IPS-18a (cell line): Measurements from ENCODE around the gene FBXW2.
"Not testable (repeated sequence)": the region's sequence is repeated elsewhere in the genome, so short reads cannot be mapped to it uniquely, and the experiment has no call there.

Experiments
- H3K27ac ChIP-seq: one replicate; pipeline ENCODE4 v1.5.1; 2013; ENCODE audit warnings: low read length
- H3K27me3 ChIP-seq: one replicate; pipeline ENCODE4 v1.6.1; 2013; ENCODE audit warnings: mild to moderate bottlenecking, low read length; ENCODE audit not compliant: control insufficient read depth, insufficient read depth
- H3K36me3 ChIP-seq: one replicate; pipeline ENCODE4 v1.6.1; 2013; ENCODE audit warnings: low read depth, low read length; ENCODE audit not compliant: control insufficient read depth
- H3K4me1 ChIP-seq: one replicate; pipeline ENCODE4 v1.6.1; 2013; ENCODE audit warnings: low read depth, low read length; ENCODE audit not compliant: control insufficient read depth
- H3K4me3 ChIP-seq: one replicate; pipeline ENCODE4 v1.5.1; 2013; ENCODE audit warnings: low read length
- H3K9ac ChIP-seq: one replicate; pipeline ENCODE4 v1.6.1; 2013; ENCODE audit warnings: mild to moderate bottlenecking, low read length, moderate library complexity
- H3K9me3 ChIP-seq: one replicate; pipeline ENCODE4 v1.6.1; 2013; ENCODE audit warnings: low read depth, low read length; ENCODE audit not compliant: control insufficient read depth

FBXW2 gene

GRCh38 chr9:120815075-120815474 is 21.9 kb upstream of the FBXW2 start:
- Histone ChIP-seq H3K27ac (no peak overlapping the region), H3K4me1 (no peaks in the 10 kb centered on the region), H3K9ac (no peak overlapping the region), H3K9me3 (no peaks in the 10 kb centered on the region), H3K36me3 (peaks cover 37% of the 10 kb centered on the region), H3K4me3 (no peak overlapping the region), H3K27me3 (no peaks in the 10 kb centered on the region)

- H3K4me3 ChIP-seq = no peak overlapping the region
- no peak overlapping the region for H3K27ac ChIP-seq
- peaks cover 5% of the 10 kb centered on the region for H3K9me3 ChIP-seq
- no peaks in the 10 kb centered on the region for H3K36me3 ChIP-seq
- H3K9ac ChIP-seq = no peak overlapping the region
- no peaks in the 10 kb centered on the region for H3K4me1 ChIP-seq
- H3K27me3 ChIP-seq = no peaks in the 10 kb centered on the region
Measured at GRCh38 chr9:120808931-120809330, 15.7 kb upstream of the FBXW2 start.

- H3K9me3 ChIP-seq = peaks cover 5% of the 10 kb centered on the region
- H3K27me3 ChIP-seq = no peaks in the 10 kb centered on the region
- no peaks in the 10 kb centered on the region for H3K4me1 ChIP-seq
- no peak overlapping the region for H3K27ac ChIP-seq
- no peak overlapping the region for H3K9ac ChIP-seq
- H3K36me3 ChIP-seq = no peaks in the 10 kb centered on the region
- no peak overlapping the region for H3K4me3 ChIP-seq
Measured at GRCh38 chr9:120807607-120808379, 14.6 kb upstream of the FBXW2 start.

- H3K36me3 ChIP-seq, H3K9ac ChIP-seq, H3K4me1 ChIP-seq, H3K27me3 ChIP-seq, H3K4me3 ChIP-seq, H3K27ac ChIP-seq, H3K9me3 ChIP-seq: not testable (repeated sequence)
Measured at GRCh38 chr9:120804784-120805363, 11.7 kb upstream of the FBXW2 start.

- Histone ChIP-seq H3K9me3 (no peaks in the 10 kb centered on the region), H3K27me3 (no peaks in the 10 kb centered on the region), H3K36me3 (no peaks in the 10 kb centered on the region), H3K4me1 (no peaks in the 10 kb centered on the region), H3K27ac (no peak overlapping the region), H3K4me3 (no peak overlapping the region), H3K9ac (no peak overlapping the region)
Measured at GRCh38 chr9:120801441-120801840, 8.2 kb upstream of the FBXW2 start.

- H3K9me3 ChIP-seq = no peaks in the 10 kb centered on the region
- H3K36me3 ChIP-seq = peaks cover 23% of the 10 kb centered on the region
- H3K27ac ChIP-seq = no peak overlapping the region
- H3K9ac ChIP-seq = no peak overlapping the region
- H3K27me3 ChIP-seq = no peaks in the 10 kb centered on the region
- H3K4me1 ChIP-seq = peaks cover 4% of the 10 kb centered on the region
- H3K4me3 ChIP-seq = no peak overlapping the region
Measured at GRCh38 chr9:120791161-120791560, 2.1 kb downstream of the FBXW2 start.

- Histone ChIP-seq H3K4me1 (peaks cover 4% of the 10 kb centered on the region), H3K27ac (no peak overlapping the region), H3K9ac (no peak overlapping the region), H3K27me3 (no peaks in the 10 kb centered on the region), H3K36me3 (peaks cover 36% of the 10 kb centered on the region), H3K9me3 (no peaks in the 10 kb centered on the region), H3K4me3 (no peak overlapping the region)
Measured at GRCh38 chr9:120787933-120788332, 5.3 kb downstream of the FBXW2 start.

- Histone ChIP-seq H3K4me1 (no peaks in the 10 kb centered on the region), H3K4me3 (no peak overlapping the region), H3K27ac (no peak overlapping the region), H3K27me3 (no peaks in the 10 kb centered on the region), H3K36me3 (peaks cover 36% of the 10 kb centered on the region), H3K9me3 (no peaks in the 10 kb centered on the region), H3K9ac (no peak overlapping the region)
Measured at GRCh38 chr9:120783602-120784047, 9.6 kb downstream of the FBXW2 start.

GRCh38 chr9:120781236-120781635 is 12.0 kb downstream of the FBXW2 start:
- no peak overlapping the region for H3K4me3 ChIP-seq
- H3K27ac ChIP-seq = no peak overlapping the region
- H3K36me3 ChIP-seq = peaks cover 34% of the 10 kb centered on the region
- H3K9me3 ChIP-seq = no peaks in the 10 kb centered on the region
- no peaks in the 10 kb centered on the region for H3K27me3 ChIP-seq
- H3K9ac ChIP-seq = no peak overlapping the region
- no peaks in the 10 kb centered on the region for H3K4me1 ChIP-seq

- Histone ChIP-seq H3K9ac (no peak overlapping the region), H3K36me3 (peaks cover 35% of the 10 kb centered on the region), H3K27me3 (no peaks in the 10 kb centered on the region), H3K4me3 (no peak overlapping the region), H3K27ac (no peak overlapping the region), H3K4me1 (no peaks in the 10 kb centered on the region), H3K9me3 (no peaks in the 10 kb centered on the region)
Measured at GRCh38 chr9:120780367-120780766, 12.8 kb downstream of the FBXW2 start.

GRCh38 chr9:120779227-120779626 is 14.0 kb downstream of the FBXW2 start:
- no peak overlapping the region for H3K4me3 ChIP-seq
- H3K27me3 ChIP-seq = no peaks in the 10 kb centered on the region
- peaks cover 33% of the 10 kb centered on the region for H3K36me3 ChIP-seq
- no peak overlapping the region for H3K27ac ChIP-seq
- H3K9me3 ChIP-seq = no peaks in the 10 kb centered on the region
- no peaks in the 10 kb centered on the region for H3K4me1 ChIP-seq
- no peak overlapping the region for H3K9ac ChIP-seq

GRCh38 chr9:120778758-120779157 is 14.5 kb downstream of the FBXW2 start:
- Histone ChIP-seq H3K36me3 (peaks cover 28% of the 10 kb centered on the region), H3K27me3 (no peaks in the 10 kb centered on the region), H3K4me1 (no peaks in the 10 kb centered on the region), H3K27ac (no peak overlapping the region), H3K9me3 (no peaks in the 10 kb centered on the region), H3K9ac (no peak overlapping the region), H3K4me3 (no peak overlapping the region)
